Ascending aorta (tissue), 2 donors: Measurements from ENCODE around the gene GLUL. TPM values are rescaled to one million over a fixed set of nuclear protein-coding genes. Genes with fewer than 3 reads are reported as not detected.
A peak's percentile ranks its signal among the peaks of the same experiment; 100 is the strongest.

Experiments used
- DNase-seq, 2 donors: peaks; one replicate each; pipeline ENCODE4 v3.0.0-alpha.2; 2019; ENCODE audit warnings: low spot score in 2 of 2
- H3K27ac ChIP-seq, 2 donors: fragments of 200-600 bp; sonication (generic); one replicate each; pipeline ENCODE4 v1.5.1; 2016 to 2017; ENCODE audit warnings: mild to moderate bottlenecking in 1 of 2
- H3K27me3 ChIP-seq: fragments of 200-600 bp; sonication (generic); one replicate; pipeline ENCODE4 v1.5.1; 2017
- H3K36me3 ChIP-seq, 2 donors: fragments of 200-600 bp; sonication (generic); one replicate each; pipeline ENCODE4 v1.5.1; 2016
- H3K4me1 ChIP-seq, 2 donors: fragments of 200-600 bp; sonication (generic); one replicate each; pipeline ENCODE4 v1.5.1; 2016 to 2017; ENCODE audit warnings: mild to moderate bottlenecking in 1 of 2
- H3K4me3 ChIP-seq, 2 donors: fragments of 200-600 bp; sonication (generic); one replicate each; pipeline ENCODE4 v1.5.1; 2016 to 2017; ENCODE audit warnings: mild to moderate bottlenecking in 1 of 2
- H3K9me3 ChIP-seq, 2 donors: fragments of 200-600 bp; sonication (generic); one replicate each; pipeline ENCODE4 v1.5.1; 2016
- CTCF ChIP-seq, 3 experiments: fragments of 200-600 bp in 2 of 3; fragments of 450-650 bp in 1 of 3; sonication (generic) in 2 of 3; IDR thresholded peaks; one replicate each; pipeline ENCODE4 v1.5.1; 2016 to 2019; ENCODE audit warnings: antibody characterized with exemption in 3 of 3, mild to moderate bottlenecking in 1 of 3, moderate library complexity in 1 of 3
- intact Hi-C: fragments of 100-400 bp; cut with DNase I; formaldehyde crosslinking; loops from one replicate; pipeline ENCODE4 v1.15.1; 2023
- total RNA-seq: library from RNA; depleted of rRNA; stranded (reverse); fragments of >200 nt; gene quantifications from one replicate; pipeline ENCODE4 v1.1.0, GENCODE V29; 2016

GLUL gene
- total RNA-seq, 1 donor from 2014 or later, result 1,017 TPM

DNA sequence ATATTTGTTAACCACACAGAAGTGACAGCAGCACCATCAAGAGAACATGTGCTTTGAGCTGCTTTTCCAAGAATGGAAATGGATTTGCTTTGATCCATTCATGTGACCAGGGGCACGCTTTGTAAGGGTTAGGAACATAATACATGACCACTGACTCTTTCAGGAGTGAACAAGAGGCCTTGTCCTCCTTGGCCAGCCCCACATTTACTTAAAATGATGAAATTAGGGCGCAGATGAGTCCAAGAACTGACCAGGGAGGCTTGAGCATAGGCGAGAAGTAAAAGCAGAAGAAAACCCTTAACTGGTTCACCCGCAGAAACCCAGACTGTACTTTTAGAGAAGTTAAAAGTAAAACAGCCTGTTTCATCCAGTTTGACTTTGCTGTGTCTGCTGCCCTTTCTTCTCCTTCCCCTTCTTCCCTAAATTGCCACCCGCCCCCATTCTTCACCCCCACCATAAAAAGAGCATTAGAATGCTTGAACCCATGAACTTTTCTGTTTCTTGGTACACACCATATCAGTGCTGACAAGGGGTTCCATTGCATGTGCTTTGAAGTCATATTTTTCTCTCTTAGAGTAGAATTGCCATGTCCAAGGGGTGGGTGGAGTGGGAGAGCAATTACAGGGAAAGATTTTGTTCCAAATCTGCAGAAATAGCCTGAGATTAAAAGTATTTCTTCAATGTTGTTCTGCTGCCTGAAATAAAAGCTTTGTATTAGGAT, 2.6 kb upstream of the GLUL start:
- Histone ChIP-seq H3K27ac (no peak overlapping the region), H3K9me3 (no peaks in the 10 kb centered on the region), H3K36me3 (peaks cover 4 to 11% of the 10 kb centered on the region in 2 donors), H3K27me3 (no peaks in the 10 kb centered on the region), H3K4me3 (no peak overlapping the region), H3K4me1 (peaks cover 0 to 13% of the 10 kb centered on the region in 2 donors)
- intact Hi-C loops, result loop anchor here (5.0 to 10.0 kb wide), 4 partner anchors 197 to 1239 kb away; partner anchors contain the start of genes NPL and SMG7
- no peak for DNase-seq
- TF ChIP-seq CTCF (IDR thresholded peaks at IDR 0.05), result no peak

DNA sequence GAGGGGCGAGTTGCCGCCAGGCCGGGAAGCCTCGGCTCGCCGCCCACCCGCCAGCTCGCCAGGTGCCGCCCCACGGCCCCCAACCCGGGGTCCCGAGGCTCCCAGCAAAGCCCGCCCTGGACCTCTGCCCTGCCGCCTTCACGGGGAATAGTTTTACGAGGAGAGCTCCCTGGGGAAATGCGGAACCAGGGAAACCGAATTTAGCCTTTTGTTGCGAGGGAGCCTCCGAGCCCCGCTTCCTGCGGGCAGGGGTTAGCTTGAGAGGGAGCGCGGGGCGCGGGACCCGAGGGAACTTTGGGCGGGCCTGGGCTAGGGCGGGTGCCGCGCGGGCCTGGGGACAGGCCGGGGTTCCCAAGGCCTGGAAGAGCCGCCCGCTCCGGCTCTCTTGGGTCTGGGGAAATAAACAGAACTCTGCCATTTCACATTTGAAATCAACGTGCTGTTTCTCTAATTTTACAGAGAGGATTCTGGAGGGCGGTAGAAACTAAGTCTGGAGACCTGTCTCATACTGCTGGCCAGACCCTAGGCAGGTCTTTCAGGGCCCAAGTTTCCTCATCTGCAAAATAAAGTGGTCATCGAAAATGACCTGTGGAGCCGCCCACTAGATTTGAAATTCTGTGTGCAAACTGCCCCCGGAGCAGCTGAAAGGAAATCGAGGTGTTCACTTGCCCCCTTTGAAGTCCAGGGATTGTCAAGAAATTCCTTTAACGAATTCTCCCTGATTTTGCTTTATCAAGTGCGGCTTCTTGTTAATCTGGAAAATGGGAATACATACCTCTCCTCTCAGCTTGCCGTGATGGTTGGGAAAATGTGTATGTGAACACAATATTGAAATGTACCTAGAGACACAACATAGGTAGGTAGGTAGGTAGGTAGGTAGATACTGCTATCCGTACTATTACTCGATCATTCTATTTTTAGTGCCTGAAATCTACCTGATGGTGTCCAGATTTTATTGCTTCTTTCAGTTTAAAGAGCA, 749 bp upstream of the GLUL start:
- peak in 1 of 2 donors; percentile 79 for DNase-seq
- H3K27ac ChIP-seq, result peak overlapping the region; percentile 94 to 98
- H3K9me3 ChIP-seq, result no peaks in the 10 kb centered on the region
- peaks cover 17 to 29% of the 10 kb centered on the region in 2 donors for H3K36me3 ChIP-seq
- TF ChIP-seq CTCF (IDR thresholded peaks at IDR 0.05), result no peak
- peaks cover 0 to 24% of the 10 kb centered on the region in 2 donors for H3K4me1 ChIP-seq
- H3K4me3 ChIP-seq, result peak overlapping the region; percentile 90 to 92
- intact Hi-C loops, result loop anchor here (1.0 to 10.0 kb wide), 6 partner anchors 195 to 1238 kb away; partner anchors contain the start of genes NPL and SMG7
- no peaks in the 10 kb centered on the region for H3K27me3 ChIP-seq

- Histone ChIP-seq H3K27me3 (no peaks in the 10 kb centered on the region), H3K9me3 (no peaks in the 10 kb centered on the region), H3K36me3 (peaks cover 31 to 43% of the 10 kb centered on the region in 2 donors), H3K4me1 (peaks cover 4 to 16% of the 10 kb centered on the region in 2 donors), H3K4me3 (peak overlapping the region; percentile 90 to 92), H3K27ac (peak overlapping the region; percentile 94 to 98)
- DNase-seq, result no peak
- peak in 1 of 3 experiments; percentile 13 for TF ChIP-seq CTCF (IDR thresholded peaks at IDR 0.05)
- intact Hi-C loops, result loop anchor here (2.0 to 10.0 kb wide), 6 partner anchors 42 to 1236 kb away; partner anchors contain the start of genes NPL and SMG7
Measured at GRCh38 chr1:182391028-182391361, 595 bp downstream of the GLUL start.

DNA sequence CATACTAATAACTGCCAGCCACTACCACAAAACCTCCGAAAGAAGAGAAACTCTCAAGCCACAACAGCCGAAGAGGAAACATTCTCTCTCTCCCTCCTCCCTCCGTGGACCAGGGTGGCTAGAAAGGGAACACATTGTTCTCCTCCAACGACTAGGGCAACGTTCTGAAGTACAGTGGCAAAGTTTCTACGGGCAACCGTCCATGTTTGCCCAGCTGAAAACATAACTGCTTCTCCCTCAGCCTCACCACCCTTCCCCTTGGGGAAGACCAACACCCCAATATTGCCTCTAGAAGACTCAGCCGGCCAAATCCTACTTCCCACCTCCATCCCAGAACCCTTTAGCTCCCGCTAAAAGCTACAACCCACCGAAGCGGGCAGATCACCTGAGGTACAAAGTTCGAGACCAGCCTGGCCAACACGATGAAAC, 2.0 kb downstream of the GLUL start:
- peaks cover 44 to 56% of the 10 kb centered on the region in 2 donors for H3K36me3 ChIP-seq
- peak overlapping the region; percentile 94 to 98 for H3K27ac ChIP-seq
- no peaks in the 10 kb centered on the region for H3K27me3 ChIP-seq
- no peaks in the 10 kb centered on the region for H3K9me3 ChIP-seq
- peak in 1 of 2 donors; percentile 71 for DNase-seq
- H3K4me1 ChIP-seq, result peaks cover 4 to 16% of the 10 kb centered on the region in 2 donors
- no peak for TF ChIP-seq CTCF (IDR thresholded peaks at IDR 0.05)
- intact Hi-C loops, result loop anchor here (2.0 to 10.0 kb wide), 6 partner anchors 41 to 1235 kb away; partner anchors contain the start of genes NPL and SMG7
- H3K4me3 ChIP-seq, result peak overlapping the region; percentile 90 to 92

- TF ChIP-seq CTCF (IDR thresholded peaks at IDR 0.05), result no peak
- peaks cover 55 to 67% of the 10 kb centered on the region in 2 donors for H3K36me3 ChIP-seq
Measured at GRCh38 chr1:182388392-182389134, 3.0 kb downstream of the GLUL start.

More at GRCh38 chr1:182388392-182389134, 3.0 kb downstream of the GLUL start:
- peak overlapping the region; percentile 90 to 92 for H3K4me3 ChIP-seq
- H3K9me3 ChIP-seq, result no peaks in the 10 kb centered on the region
- H3K27me3 ChIP-seq, result no peaks in the 10 kb centered on the region
- H3K4me1 ChIP-seq, result peaks cover 4 to 16% of the 10 kb centered on the region in 2 donors
- intact Hi-C loops, result no loop called here
- no peak for DNase-seq
- H3K27ac ChIP-seq, result peak overlapping the region; percentile 94 to 98
